HS-27A (cell line): ENCODE data around the gene ZNF432.
"Not testable (repeated sequence)": the region's sequence is repeated elsewhere in the genome, so short reads cannot be mapped to it uniquely, and the experiment has no call there.

Experiments used
- DNase-seq: peaks from one replicate; pipeline ENCODE4 v3.0.0-alpha.2; 2012; ENCODE audit warnings: low read depth, missing footprints

ZNF432 gene

GRCh38 chr19:52048555-52049501 is at the start of gene ZNF432:
ZNF432 (minus strand) TSS chr19:52048838; CDS start chr19:52046868, 1,970 bp downstream.
- peak; percentile 91 for DNase-seq

DNA sequence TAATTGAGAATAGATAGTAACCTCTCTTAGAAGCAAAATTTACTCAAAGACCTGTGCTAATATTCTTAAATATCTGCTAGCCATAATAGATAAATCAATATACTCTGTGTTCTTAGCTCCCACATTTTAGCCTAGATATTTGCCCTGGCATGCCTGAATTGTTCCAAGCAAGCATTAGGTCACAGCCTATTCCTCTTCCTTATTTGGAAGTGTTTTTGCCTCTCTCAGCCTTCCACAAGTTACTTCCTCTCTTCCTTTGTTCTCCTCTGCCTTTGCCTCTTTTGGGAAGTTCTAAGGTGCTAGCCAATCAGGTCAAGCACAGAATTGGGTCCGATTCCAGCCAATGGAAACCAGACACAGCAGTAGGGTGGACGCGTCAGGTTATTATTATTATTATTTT is 47.8 kb upstream of the ZNF432 start:
- DNase-seq, result not testable (repeated sequence)

DNA sequence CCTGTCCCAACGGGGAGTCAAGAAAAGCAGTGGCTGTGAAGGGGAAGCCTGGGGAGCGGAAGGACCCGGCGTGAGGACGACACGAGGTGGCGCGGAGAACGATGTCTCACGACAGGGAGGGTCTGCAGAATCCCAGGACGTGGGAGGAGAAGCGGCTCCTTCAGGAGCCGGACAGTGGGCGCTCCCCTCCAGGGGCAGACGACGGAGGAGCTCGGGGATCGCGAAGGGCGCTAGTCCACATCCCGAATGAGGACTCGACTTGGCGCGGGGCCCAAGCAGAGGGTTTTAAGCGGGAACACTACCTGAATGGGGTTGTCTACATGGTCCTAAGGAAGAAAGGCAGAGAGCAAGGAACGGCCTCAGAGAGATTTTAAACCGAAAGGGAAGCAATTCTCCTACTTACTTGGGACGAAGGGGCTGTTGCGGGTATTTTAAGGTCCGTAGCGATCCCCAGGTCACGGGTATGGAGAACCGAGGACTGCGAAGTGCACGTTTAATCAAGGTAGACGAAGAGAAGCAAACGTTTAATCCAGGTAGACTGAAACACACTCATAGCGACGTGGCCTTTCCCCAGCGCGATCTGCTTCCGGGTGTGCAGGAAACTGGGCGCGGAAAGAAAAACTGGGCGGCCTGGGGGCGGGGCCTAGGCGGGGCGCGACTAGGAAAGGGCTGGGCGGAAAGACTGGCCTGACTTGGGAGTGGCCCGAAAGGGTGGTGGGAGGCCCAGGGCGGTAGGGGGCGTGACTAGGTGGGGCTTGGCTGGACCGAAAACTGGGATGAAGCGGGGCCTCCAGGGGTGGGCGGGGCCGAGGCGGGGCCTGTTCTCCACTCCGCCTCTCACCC is 46.8 kb upstream of the ZNF432 start, which contains the start of gene ZNF841:
TSS of gene ZNF841 (minus strand) at position 594 of the 843 bp plus-strand sequence. CDS start 10,964 bp downstream, outside the sequence.
- DNase-seq, result peak; percentile 88

GRCh38 chr19:52094526-52095130 is 46.0 kb upstream of the ZNF432 start:
- DNase-seq, result no peak

DNA sequence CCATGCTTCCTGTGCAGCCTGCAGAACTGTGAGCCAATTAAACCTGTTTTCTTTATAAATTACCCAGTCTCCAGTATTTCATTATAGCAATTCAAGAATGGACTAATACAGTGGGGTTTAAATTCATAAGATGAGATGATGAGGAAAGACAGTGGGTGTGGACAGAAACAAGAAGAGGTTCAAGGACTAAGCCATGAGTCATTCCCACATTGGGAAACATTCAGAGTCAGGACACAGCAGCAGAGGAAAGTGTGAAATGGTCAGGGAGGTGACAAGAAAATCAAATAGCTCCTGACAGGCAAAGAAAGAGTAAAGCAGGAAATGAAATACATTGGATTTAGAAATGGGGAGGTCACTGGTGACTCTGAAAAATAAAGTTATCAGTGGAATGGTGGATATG is 37.8 kb upstream of the ZNF432 start:
- DNase-seq, result no peak

- DNase-seq, result no peak
Observed at GRCh38 chr19:52070496-52070895, 21.9 kb upstream of the ZNF432 start.

DNA sequence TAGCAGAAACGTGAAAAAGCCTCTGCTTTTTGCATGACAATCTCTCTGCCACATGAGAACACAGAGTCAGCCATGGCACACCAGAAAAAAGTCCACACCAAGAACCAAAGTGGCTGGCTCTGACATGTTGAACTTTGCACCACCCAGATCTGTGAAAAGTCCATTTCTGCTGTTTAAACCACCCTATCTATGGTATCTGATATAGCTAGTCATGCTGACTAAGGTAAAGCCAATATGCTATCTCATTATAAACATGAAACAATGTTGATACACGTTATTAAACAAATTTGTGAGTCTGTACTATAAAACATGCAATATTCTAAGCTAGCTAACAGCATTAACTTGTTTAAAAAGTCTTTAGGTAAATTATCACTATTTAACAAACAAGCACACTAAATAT is 21.0 kb upstream of the ZNF432 start:
- no peak for DNase-seq

DNA sequence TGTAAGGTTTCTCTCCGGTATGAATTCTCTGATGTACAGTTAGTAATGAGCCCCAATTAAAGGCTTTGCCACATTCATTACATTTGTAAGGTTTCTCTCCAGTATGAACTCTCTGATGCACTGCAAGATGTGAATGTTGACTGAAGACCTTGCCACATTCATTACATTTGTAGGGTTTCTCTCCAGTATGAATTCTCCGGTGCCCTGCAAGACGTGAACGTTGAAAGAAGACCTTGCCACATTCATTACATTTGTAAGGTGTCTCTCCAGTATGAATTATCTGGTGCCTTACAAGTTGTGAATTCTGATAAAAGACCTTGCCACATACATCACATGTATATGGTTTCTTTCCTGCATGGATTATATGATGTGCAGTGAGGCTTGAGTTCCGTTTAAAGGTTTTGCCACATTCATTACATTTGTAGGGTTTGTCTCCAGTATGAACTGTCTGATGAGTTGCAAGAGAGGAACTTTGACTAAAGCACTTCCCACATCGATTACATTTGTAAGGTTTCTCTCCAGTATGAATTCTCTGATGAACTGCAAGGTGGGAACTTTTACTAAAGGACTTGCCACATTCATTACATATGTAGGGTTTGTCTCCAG is 17.7 kb upstream of the ZNF432 start:
- no peak for DNase-seq

GRCh38 chr19:52065399-52065798 is 16.8 kb upstream of the ZNF432 start:
- no peak for DNase-seq

GRCh38 chr19:52056480-52056879 is 7.8 kb upstream of the ZNF432 start:
- not testable (repeated sequence) for DNase-seq

- not testable (repeated sequence) for DNase-seq
Observed at GRCh38 chr19:52051736-52052135, 3.1 kb upstream of the ZNF432 start.

DNA sequence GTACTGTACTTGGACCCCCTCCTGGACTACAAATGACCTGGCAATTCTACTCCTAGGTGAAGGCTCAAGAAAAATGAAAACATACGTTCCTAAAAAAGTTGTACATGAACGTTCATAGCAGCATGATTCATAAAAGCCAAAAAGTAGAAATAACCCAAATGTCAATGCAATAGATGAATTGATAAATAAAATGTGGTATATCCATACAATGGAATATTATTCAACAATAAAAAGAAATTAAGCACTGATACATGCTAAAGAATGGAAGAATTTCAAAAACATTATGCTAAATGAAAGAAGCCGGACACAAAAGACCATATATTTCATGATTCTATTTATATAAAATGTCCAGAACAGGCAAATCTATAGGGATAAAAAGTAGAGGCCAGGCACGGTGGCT is 9.5 kb downstream of the ZNF432 start:
- DNase-seq, result no peak

DNA sequence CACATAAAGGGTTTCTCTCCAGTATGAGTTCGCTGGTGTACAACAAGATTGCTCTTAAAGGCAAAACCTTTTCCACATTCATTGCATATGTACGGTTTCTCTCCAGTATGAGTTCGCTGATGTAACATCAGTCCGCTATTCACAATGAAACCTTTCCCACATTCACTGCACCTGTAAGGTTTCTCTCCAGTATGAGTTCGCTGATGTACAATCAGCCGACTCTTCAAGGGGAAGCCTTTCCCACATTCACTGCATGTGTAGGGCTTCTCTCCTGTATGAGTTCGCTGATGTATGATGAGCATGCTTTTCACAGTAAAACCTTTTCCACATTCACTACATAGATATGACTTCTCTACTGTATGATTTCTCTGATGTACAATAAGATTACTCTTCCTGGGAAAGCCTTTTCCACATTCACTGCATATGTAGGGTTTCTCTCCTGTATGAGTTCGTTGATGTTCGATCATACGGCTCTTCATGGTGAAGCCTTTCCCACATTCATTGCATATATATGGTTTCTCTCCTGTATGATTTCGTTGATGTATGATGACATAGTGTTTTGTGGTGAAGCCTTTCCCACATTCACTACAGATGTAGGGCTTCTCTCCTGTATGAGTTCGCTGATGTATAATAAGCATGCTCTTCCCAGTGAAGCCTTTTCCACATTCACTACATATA is 14.4 kb downstream of the ZNF432 start:
- DNase-seq, result no peak

GRCh38 chr19:52028780-52029123 is 19.9 kb downstream of the ZNF432 start:
- DNase-seq, result no peak

- peak; percentile 87 for DNase-seq
Observed at GRCh38 chr19:52028027-52028779, 20.4 kb downstream of the ZNF432 start, which contains the start of gene ZNF614. ZNF614 (minus strand) TSS chr19:52028379; CDS start chr19:52025745, 2,634 bp downstream.

- not testable (repeated sequence) for DNase-seq
Observed at GRCh38 chr19:52026255-52026990, 22.2 kb downstream of the ZNF432 start.

- not testable (repeated sequence) for DNase-seq
Observed at GRCh38 chr19:52024478-52024877, 24.2 kb downstream of the ZNF432 start.

- DNase-seq, result no peak
Observed at GRCh38 chr19:52022193-52022592, 26.4 kb downstream of the ZNF432 start.

- DNase-seq, result no peak
Observed at GRCh38 chr19:52020506-52020905, 28.1 kb downstream of the ZNF432 start.

- no peak for DNase-seq
Observed at GRCh38 chr19:52010674-52011073, 38.0 kb downstream of the ZNF432 start.
